NK-92 (cell line): ENCODE measurements around the gene NBDY.
"Not testable (repeated sequence)": the region's sequence is repeated elsewhere in the genome, so short reads cannot be mapped to it uniquely, and the experiment has no call there.

Experiments used
- DNase-seq: peaks from one replicate; lab custom pipeline; 2025; ENCODE audit not compliant: unreplicated experiment; lab: John Stamatoyannopoulos, UW

Gene NBDY

DNA sequence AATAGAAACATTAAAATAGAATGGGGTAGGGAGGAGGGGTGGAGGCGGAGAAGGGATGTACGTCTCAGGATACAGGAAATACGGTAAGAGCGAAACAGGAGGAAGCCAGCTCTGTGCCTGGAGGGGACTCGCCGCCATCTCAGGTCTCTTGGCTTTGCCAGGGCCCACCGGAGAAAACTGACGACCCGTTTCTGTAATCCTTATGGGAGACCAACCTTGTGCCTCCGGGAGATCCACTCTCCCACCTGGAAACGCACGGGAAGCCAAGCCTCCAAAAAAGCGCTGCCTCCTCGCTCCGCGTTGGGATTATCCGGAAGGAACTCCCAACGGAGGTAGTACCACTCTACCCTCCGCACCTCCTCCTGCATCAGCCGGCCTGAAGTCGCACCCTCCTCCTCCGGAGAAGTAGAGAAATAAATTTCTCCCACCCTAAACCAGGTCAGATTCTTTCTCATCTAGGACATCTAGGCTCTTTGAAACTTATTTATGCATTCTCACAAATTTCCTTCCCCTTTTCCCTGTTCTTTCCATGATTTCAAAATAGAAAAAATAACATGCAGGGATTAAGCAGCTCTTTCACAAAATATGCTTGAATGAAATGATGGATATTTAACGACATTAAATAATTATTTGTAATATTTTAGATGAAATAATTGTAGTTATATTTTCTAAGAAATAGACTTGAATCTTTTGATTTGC lies at the start of gene NBDY:
Gene NBDY, plus strand, starts transcription at position 92 of the 699 bp plus-strand sequence. Its CDS starts 111 bp downstream, at position 203.
- DNase-seq = no peak

DNA sequence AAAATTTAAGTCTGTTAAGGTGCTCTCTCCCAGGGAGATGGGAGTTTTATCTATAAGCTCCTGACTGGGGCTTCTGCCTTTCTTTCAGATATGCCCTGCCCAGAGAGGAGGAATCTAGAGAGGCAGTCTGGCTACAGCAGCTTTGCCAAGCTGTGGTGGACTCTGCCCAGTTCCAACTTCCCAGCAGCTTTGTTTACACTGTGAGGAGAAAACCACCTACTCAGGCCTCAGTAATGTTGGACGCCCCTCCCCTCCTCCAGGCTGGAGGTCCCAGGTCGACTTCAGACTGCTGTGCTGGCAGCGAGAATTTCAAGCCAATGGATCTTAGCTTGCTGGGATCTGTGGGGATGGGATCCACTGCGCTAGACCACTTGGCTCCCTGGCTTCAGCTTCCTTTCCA lies 24.5 kb upstream of the NBDY start:
- DNase-seq = not testable (repeated sequence)

DNA sequence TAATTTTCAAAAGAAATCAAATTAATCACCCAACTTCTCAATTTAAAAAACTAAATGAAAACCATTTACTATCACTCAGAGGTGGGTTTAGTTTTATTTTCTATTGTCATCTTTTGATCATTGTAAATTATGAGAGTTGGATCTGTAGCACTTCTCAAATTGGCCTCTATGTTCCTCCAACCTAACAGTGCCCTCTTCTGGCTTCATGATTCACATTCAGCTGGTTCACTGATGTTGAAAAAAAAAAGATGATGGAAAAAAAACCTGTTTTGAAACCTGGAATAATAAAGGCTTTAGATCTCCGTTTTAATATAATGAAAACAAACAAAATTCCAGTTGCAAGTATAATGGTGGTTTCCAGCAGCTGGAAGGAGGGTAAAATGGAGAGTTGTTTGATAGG lies 2.4 kb upstream of the NBDY start:
- no peak for DNase-seq

- no peak for DNase-seq
Observed at GRCh38 chrX:56727531-56727930, 1.5 kb upstream of the NBDY start.

DNA sequence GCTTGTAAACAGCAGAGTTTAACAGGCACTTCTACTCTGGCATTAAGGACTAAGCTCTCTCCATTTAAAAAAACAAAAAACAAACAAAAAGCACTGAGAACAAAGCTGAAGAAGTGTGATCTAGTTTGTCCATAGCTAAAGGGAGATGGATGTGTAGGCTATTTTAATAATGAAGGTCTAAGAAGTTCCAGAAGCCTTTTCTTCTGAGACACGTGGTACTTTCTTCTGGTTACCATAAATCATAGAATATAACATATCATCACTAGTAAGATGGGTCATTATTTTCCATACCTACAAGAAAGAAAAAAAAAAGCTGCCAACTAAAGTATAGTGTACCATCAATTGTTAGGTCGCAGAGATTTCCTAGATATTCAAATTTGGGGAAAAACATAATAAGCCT lies 722 bp upstream of the NBDY start:
- no peak for DNase-seq

DNA sequence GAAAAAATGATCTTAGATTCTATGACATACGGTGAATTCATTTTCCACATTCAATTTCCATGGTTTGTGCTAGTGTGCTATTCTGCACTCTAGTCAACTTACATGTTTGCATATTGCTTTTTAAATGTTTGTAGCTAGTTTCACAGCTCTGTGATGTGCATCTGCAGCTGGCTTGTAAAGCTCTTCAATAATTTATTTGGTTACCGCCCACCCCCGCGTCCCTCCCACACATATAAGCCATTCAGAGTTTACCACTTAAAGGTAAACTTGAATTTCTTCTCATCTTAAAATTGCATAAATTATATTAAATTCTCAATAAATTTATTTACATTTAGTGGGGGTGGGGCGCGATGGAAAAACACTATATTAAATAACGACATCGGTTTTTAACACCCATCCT lies 291 bp upstream of the NBDY start:
- DNase-seq = no peak

- DNase-seq = no peak
Observed at GRCh38 chrX:56733459-56734046, 4.5 kb downstream of the NBDY start.

- no peak for DNase-seq
Observed at GRCh38 chrX:56736219-56736618, 7.2 kb downstream of the NBDY start.

GRCh38 chrX:56738670-56739069 lies 9.6 kb downstream of the NBDY start:
- no peak for DNase-seq

GRCh38 chrX:56744996-56745395 lies 16.0 kb downstream of the NBDY start:
- no peak for DNase-seq

GRCh38 chrX:56746996-56747395 lies 18.0 kb downstream of the NBDY start:
- no peak for DNase-seq

- no peak for DNase-seq
Observed at GRCh38 chrX:56751071-56751470, 22.0 kb downstream of the NBDY start.

- DNase-seq = no peak
Observed at GRCh38 chrX:56757327-56757726, 28.3 kb downstream of the NBDY start.

DNA sequence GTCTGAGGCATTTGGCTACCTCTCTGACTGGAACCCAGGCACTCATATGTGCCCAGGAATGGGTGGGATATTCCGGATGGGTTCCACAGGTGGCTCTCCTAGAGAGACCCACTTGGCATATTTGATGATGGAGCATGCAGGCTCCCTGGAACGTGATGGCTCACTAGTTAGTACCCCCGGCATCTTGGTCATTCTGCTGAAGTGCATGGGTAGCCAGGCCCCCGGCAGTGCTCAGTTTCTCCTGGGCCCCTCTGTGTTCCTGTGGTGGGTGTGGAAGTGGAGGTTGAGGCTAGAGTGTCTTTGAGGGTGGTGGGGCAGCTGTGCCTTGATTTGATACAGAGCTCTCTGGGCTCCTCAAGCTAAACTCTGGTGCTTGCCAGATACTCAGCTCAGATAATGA lies 29.4 kb downstream of the NBDY start:
- no peak for DNase-seq

DNA sequence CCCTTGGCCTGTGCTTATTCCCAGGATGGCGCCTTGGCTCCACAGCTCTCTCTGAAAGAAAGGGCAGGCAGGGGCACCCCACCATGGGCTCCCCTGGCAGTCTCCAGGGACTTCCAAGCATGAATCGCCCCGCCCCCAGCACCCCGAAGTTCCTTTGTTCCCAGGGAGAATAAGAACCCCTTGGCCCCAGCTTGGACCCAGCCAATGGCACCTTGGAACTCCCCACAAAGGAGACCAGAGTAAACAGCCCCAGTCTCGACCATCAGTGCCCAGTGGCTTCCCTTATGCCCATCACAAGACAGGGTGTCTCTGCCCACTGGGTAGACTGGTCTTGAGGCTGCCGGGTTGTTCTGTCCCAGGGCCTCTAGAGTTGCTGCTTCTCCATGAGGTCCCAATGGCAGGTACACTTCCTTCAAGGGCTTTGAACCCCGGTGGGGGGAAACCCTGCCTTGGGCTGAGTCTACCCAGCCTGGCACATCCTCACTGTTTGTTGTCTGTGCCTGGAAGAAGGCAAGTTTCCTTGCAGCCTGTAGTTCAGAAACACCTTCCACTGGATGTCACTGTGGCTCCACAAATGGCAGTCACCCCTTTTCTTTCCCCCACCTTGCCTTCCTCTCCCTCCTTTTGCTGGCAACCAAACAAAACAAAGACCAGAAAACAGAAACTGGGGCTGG lies 30.8 kb downstream of the NBDY start:
- DNase-seq = no peak

GRCh38 chrX:56760410-56761124 lies 31.5 kb downstream of the NBDY start:
- not testable (repeated sequence) for DNase-seq

DNA sequence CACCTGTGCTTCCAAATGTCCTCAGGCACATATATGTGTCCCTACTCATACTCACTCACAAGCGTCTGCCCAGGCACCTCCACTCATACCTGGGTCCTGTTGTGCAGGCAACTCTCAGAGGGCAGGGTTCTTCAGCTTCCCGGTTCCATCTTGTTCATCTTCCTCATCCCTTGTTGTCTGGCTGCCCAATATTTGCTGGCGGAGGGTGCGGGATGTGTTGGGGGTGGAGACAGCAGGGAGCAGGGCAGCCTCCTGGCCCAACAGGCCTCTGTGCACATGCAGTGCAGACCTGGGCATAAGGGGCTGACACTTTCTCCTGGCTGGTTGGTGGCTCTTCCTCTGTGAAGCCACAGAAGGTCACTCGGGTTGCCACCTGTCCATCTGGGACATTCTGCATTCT lies 32.1 kb downstream of the NBDY start:
- no peak for DNase-seq

GRCh38 chrX:56762220-56762619 lies 33.2 kb downstream of the NBDY start:
- no peak for DNase-seq

- no peak for DNase-seq
Observed at GRCh38 chrX:56762707-56763555, 33.9 kb downstream of the NBDY start.

DNA sequence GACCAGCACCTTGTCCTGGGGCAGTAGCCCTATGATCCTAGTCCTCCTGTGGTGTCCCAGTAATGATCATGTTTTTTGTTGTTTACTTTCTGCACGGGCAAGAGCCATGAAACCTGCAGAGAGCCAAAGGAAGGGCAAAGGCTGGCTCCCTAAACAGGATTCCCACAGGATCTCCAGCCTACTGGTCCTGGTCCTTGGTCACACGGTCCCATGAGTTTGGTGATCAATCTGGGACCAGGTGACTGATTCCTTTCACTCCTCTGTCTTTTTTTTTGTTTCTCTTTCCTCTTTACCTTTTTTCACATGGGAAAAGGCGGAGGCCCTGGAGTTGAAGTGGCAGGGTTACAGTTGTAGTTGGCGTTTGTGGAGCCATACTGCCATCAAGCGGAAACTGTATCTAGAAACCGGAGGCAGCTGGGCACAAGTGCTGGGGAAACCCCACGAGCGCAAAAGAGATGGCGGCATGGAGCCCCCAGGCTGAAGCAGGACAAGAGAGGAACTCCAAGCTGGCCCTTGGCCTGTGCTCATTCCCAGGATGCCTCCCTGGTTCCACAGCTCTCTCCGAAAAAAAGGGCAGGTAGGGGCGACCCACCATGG lies 34.6 kb downstream of the NBDY start:
- no peak for DNase-seq
